Omental fat pad (tissue), 4 donors: ENCODE measurements around the gene B4GALT7. TPM values are rescaled to one million over a fixed set of nuclear protein-coding genes. Genes with fewer than 3 reads are reported as not detected.
"Not testable (repeated sequence)": the region's sequence is repeated elsewhere in the genome, so short reads cannot be mapped to it uniquely, and the experiment has no call there.

Experiments
- ATAC-seq: fragments of 150-250 bp; one replicate; pipeline ENCODE4 v1.9.1; 2016; ENCODE audit warnings: mild to moderate bottlenecking, moderate library complexity; ENCODE audit not compliant: low FRiP score
- DNase-seq: peaks from one replicate; pipeline ENCODE4 v3.0.0-alpha.2; 2019; ENCODE audit warnings: low spot score
- total RNA-seq, 4 donors: library from RNA; depleted of rRNA; stranded (reverse); fragments of >200 nt; gene quantifications; one replicate each; pipeline ENCODE4 v1.1.0, GENCODE V29; 2016

Gene B4GALT7
- total RNA-seq, 4 donors from 2014 or later: 19.5 to 46.4 (median 25.8) TPM

DNA sequence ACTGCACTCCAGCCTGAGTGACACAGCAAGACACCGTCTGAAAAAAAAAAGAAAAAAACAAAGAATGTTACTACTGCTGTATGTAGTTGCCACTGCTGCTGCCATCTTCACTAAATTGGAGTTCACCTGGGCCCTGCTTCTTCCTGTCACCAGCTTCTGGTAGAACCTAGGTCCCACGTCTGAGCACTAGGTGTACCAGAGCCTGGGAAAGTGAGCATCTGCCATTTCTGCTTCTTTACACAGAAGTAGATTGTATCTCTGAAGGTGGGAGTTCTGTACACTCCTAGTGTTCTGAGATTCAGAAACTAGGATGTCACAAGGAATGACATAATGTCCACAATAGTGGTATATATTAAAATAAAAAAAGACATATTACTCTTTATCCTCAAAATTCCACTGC, 51.3 kb downstream of the B4GALT7 start:
- DNase-seq, ATAC-seq: not testable (repeated sequence)

DNA sequence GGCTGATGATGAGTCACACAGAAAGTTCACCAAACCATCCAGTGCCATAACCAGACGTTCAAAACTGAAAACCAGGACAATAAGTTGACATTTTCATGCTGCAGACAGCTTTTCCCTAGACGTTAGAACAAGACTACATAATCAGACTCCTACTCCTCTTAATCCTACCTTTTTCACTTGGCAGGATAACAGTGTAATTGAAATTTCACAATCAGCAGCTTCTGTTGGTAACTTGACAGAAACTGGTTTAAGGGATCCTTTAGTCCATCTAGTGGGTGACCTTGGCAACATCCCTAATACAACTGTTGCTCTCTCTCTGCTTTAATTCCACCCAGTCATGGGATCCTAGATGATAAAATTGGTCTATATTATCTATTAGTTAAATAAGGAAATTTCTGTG, 57.9 kb downstream of the B4GALT7 start:
- not testable (repeated sequence) for DNase-seq
- ATAC-seq: peak; percentile 77

DNA sequence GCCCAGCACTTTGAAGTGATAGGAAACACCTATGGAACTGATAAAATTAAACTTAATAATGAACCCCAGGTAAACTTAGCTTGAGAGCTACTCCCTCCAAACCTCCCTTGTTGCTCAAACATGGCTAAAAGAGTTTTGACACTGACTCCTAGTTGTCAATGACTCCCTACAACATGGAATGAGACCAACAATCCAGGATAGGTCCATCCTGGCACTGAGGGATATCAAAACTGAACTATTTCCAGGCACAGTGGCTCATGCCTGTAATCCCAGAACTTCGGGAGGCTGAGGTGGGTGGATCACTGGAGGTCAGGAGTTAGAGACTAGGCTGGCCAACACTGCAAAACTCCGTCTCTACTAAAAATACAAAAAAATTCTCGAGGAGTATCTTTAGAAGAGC, 58.6 kb downstream of the B4GALT7 start:
- DNase-seq: not testable (repeated sequence)
- ATAC-seq: peak; percentile 54

Other genes starting within 250 kb of the B4GALT7 start
- 100 to 1,000 TPM; 129 to 164 (median 144) TPM for gene LMAN2, start 248.5 kb upstream of the B4GALT7 start, total RNA-seq
- gene RGS14, start 242.2 kb upstream of the B4GALT7 start, total RNA-seq: 10 to 100 TPM in 1 of 4 donors, 1 to 10 TPM in 3; 7.1 to 25.1 (median 8.2) TPM
- gene SLC34A1, start 215.7 kb upstream of the B4GALT7 start, total RNA-seq: not detected
- not detected for gene PFN3, start 199.5 kb upstream of the B4GALT7 start, total RNA-seq
- 1 to 10 TPM in 1 of 4 donors, under 1 TPM in 3; 0.38 to 3.0 (median 0.63) TPM for gene F12, start 190.6 kb upstream of the B4GALT7 start, total RNA-seq
- gene GRK6, start 173.5 kb upstream of the B4GALT7 start, total RNA-seq: 10 to 100 TPM; 16.1 to 45.5 (median 27.2) TPM
- gene PRR7, start 153.3 kb upstream of the B4GALT7 start, total RNA-seq: 1 to 10 TPM in 3 of 4 donors, not detected in 1; 1.6 to 2.8 (median 2.1) TPM
- 10 to 100 TPM; 33.5 to 78.5 (median 38.3) TPM for gene DBN1, start 126.5 kb upstream of the B4GALT7 start, total RNA-seq
- gene PDLIM7, start 102.5 kb upstream of the B4GALT7 start, total RNA-seq: 10 to 100 TPM; 20.0 to 63.2 (median 34.2) TPM
- gene DOK3, start 90.3 kb upstream of the B4GALT7 start, total RNA-seq: 10 to 100 TPM in 3 of 4 donors, 1 to 10 TPM in 1; 7.4 to 41.0 (median 16.3) TPM
- 10 to 100 TPM; 66.2 to 93.7 (median 73.6) TPM for gene DDX41, start 83.2 kb upstream of the B4GALT7 start, total RNA-seq
- 10 to 100 TPM; 43.3 to 92.5 (median 50.9) TPM for gene FAM193B, start 45.6 kb upstream of the B4GALT7 start, total RNA-seq
- 100 to 1,000 TPM in 3 of 4 donors, 10 to 100 TPM in 1; 81.0 to 129 (median 105) TPM for gene TMED9, start 7.9 kb upstream of the B4GALT7 start, total RNA-seq
- gene FAM153A, start 182.8 kb downstream of the B4GALT7 start, total RNA-seq: 10 to 100 TPM in 2 of 4 donors, 1 to 10 TPM in 2; 1.3 to 33.2 (median 7.9) TPM